Measurements from ENCODE around the gene B3GAT3. TPM values are rescaled to one million over a fixed set of nuclear protein-coding genes. Genes with fewer than 3 reads are reported as not detected.
A peak's percentile ranks its signal among the peaks of the same experiment; 100 is the strongest.

B3GAT3 gene
- total and polyA plus RNA-seq, 10 of the 15 experiments (the other 5 are each of a cell fraction or from before 2014, with no cell fraction given) = 0.31 to 52.7 (median 29.8) TPM

DNA sequence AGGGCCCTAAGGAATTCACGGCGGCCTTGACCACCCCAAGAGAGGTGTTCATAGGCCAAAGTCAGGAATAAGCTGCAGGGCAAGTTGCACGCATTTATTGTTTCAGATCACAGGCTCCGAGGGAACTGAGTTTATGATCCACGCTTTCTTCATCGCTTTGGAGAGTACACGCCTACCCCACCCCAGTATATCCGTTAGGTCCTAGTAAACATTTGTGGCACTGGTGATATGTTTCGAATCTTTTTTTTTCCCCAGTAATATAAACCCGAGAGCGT lies 23.8 kb upstream of the B3GAT3 start:
- peaks cover 10 to 13% of the 10 kb centered on the region in 2 experiments; a peak in 3 of 4 replicates for H3K36me3 ChIP-seq (ENCODE audit: control insufficient read depth in 2 of 2, insufficient read depth in 2 of 2, low read length in 1 of 2)
- H3K4me1 ChIP-seq (ENCODE audit: control insufficient read depth, insufficient read depth, low read length) = peaks cover 4% of the 10 kb centered on the region; the same call in 1 of the 2 replicates
- peak overlapping the region; percentile 98 for H3K9ac ChIP-seq (ENCODE audit: control insufficient read depth, insufficient read depth, low read length)
- ChIA-PET CTCF (interaction anchor here (0.8 to 1.6 kb wide), 5 partner anchors 19 to 54 kb away, joined by 3 to 7 read pairs (median 5); partner anchors contain the start of genes C11orf98, CSKMT and TUT1), RAD21 (ENCODE audit: unreplicated experiment) (interaction anchor here (0.6 to 1.6 kb wide), 5 partner anchors 19 to 222 kb away, joined by 3 to 9 read pairs (median 3); partner anchors contain the start of genes B3GAT3, C11orf98, CSKMT and LBHD1), SMC1A (ENCODE audit: uncharacterized antibody, unreplicated experiment) (interaction anchor here (1.2 to 3.1 kb wide), 4 partner anchors 10 to 82 kb away, joined by 3 to 9 read pairs (median 4); partner anchors contain the start of genes C11orf98, CSKMT, HNRNPUL2 and TTC9C), POLR2A (interaction anchor here (1.3 to 14.6 kb wide), 6 partner anchors 11 to 82 kb away, joined by 6 to 295 read pairs (median 10); partner anchors contain the start of genes B3GAT3, C11orf98, CSKMT and HNRNPUL2)
- H3K27ac ChIP-seq (ENCODE audit: control insufficient read depth, insufficient read depth) = peak overlapping the region; percentile 93
- H2AFZ ChIP-seq (ENCODE audit: control insufficient read depth, low read depth, low read length) = no peak overlapping the region; the same call in 1 of the 2 replicates
- ATAC-seq (peak; percentile 3), DNase-seq (ENCODE audit: low read depth, low spot score) (no peak), FAIRE-seq (no peak)
- intact Hi-C loops (cut with micrococcal nuclease; ENCODE audit: unreplicated experiment) = no loop called here
- TF ChIP-seq, protein P1, sequence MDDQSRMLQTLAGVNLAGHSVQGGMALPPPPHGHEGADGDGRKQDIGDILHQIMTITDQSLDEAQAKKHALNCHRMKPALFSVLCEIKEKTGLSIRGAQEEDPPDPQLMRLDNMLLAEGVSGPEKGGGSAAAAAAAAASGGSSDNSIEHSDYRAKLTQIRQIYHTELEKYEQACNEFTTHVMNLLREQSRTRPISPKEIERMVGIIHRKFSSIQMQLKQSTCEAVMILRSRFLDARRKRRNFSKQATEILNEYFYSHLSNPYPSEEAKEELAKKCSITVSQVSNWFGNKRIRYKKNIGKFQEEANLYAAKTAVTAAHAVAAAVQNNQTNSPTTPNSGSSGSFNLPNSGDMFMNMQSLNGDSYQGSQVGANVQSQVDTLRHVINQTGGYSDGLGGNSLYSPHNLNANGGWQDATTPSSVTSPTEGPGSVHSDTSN (IDR thresholded peaks at IDR 0.05; ENCODE audit: insufficient replicate concordance, low read depth, low read length) = no peak
- TF ChIP-seq CHD2 (IDR thresholded peaks at IDR 0.05; ENCODE audit: borderline replicate concordance, low read depth, low read length) (no peak), TAF1 (IDR thresholded peaks at IDR 0.05; ENCODE audit: borderline replicate concordance, low read depth, low read length) (no peak), HDAC2 (IDR thresholded peaks at IDR 0.05) (no peak), SREBF1 (IDR thresholded peaks at IDR 0.05; ENCODE audit: low read length) (no peak), ZBED1 (IDR thresholded peaks at IDR 0.05; ENCODE audit: borderline replicate concordance) (no peak), EGR1 (IDR thresholded peaks at IDR 0.05; ENCODE audit: borderline replicate concordance in 1 of 2, low read depth in 2 of 2, low read length in 2 of 2) (no peak), FOXM1 (IDR thresholded peaks at IDR 0.05; ENCODE audit: low read depth, low read length) (no peak), YBX1 (IDR thresholded peaks at IDR 0.05) (no peak), IKZF1 (conservative IDR thresholded peaks at IDR 0.05) (no peak), NFYA (IDR thresholded peaks at IDR 0.05; ENCODE audit: borderline replicate concordance, low read depth, low read length) (no peak)
- TF ChIP-seq, protein P2, sequence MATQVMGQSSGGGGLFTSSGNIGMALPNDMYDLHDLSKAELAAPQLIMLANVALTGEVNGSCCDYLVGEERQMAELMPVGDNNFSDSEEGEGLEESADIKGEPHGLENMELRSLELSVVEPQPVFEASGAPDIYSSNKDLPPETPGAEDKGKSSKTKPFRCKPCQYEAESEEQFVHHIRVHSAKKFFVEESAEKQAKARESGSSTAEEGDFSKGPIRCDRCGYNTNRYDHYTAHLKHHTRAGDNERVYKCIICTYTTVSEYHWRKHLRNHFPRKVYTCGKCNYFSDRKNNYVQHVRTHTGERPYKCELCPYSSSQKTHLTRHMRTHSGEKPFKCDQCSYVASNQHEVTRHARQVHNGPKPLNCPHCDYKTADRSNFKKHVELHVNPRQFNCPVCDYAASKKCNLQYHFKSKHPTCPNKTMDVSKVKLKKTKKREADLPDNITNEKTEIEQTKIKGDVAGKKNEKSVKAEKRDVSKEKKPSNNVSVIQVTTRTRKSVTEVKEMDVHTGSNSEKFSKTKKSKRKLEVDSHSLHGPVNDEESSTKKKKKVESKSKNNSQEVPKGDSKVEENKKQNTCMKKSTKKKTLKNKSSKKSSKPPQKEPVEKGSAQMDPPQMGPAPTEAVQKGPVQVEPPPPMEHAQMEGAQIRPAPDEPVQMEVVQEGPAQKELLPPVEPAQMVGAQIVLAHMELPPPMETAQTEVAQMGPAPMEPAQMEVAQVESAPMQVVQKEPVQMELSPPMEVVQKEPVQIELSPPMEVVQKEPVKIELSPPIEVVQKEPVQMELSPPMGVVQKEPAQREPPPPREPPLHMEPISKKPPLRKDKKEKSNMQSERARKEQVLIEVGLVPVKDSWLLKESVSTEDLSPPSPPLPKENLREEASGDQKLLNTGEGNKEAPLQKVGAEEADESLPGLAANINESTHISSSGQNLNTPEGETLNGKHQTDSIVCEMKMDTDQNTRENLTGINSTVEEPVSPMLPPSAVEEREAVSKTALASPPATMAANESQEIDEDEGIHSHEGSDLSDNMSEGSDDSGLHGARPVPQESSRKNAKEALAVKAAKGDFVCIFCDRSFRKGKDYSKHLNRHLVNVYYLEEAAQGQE (IDR thresholded peaks at IDR 0.05; ENCODE audit: low read depth, low read length) = no peak
- TF ChIP-seq, protein P3, sequence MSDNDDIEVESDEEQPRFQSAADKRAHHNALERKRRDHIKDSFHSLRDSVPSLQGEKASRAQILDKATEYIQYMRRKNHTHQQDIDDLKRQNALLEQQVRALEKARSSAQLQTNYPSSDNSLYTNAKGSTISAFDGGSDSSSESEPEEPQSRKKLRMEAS (IDR thresholded peaks at IDR 0.05; ENCODE audit: low read depth, low read length) = no peak
- peaks cover 37% of the 10 kb centered on the region for H3K79me2 ChIP-seq (ENCODE audit: control insufficient read depth, insufficient read depth, low read length)
- 9% methylated on average over 11 of the region's 11 CpGs for WGBS (ENCODE audit: insufficient coverage, insufficient replicate concordance, low lambda C conversion rate, missing lambda C conversion rate)
- in situ Hi-C loops (cut with MboI) = no loop called here
- no peaks in the 10 kb centered on the region for H3K27me3 ChIP-seq (replicated peaks in 1 of 2; ENCODE audit: control insufficient read depth in 2 of 2, insufficient read depth in 2 of 2, low read length in 1 of 2)
- no peaks in the 10 kb centered on the region; the same call in 1 of the 2 replicates for H4K20me1 ChIP-seq (ENCODE audit: control insufficient read depth, insufficient read depth)
- BruUV-seq (replicated peaks) = no TSS peak
- peak overlapping the region; percentile 98 for H3K4me3 ChIP-seq
- no peaks in the 10 kb centered on the region for H3K9me3 ChIP-seq (replicated peaks; ENCODE audit: control insufficient read depth, insufficient read depth, low read length)
- H3K4me2 ChIP-seq (ENCODE audit: control insufficient read depth, insufficient read depth) = peak overlapping the region; percentile 93
